Activated naive CD8-positive, alpha-beta T cell treated with anti-CD3 and anti-CD28 coated beads, Interleukin-2, amount 10 ng/mL, durations not matched to agents 7 days and 5 days (primary cell): Measurements from ENCODE around the gene GNPTAB. TPM values are rescaled to one million over a fixed set of nuclear protein-coding genes. Genes with fewer than 3 reads are reported as not detected.
"Not testable (repeated sequence)": the region's sequence is repeated elsewhere in the genome, so short reads cannot be mapped to it uniquely, and the experiment has no call there.

Source experiments
- ATAC-seq: fragments of 150-1000 bp; cut with Tn5 transposase; one replicate; pipeline ENCODE4 v1.10.0; 2021; ENCODE audit warnings: low read depth, moderate library complexity
- POLR2A ChIA-PET: fragments of 350-600 bp; sonication (Branson Sonifier 250); formaldehyde crosslinking; loops from one replicate; lab custom pipeline; 2021; ENCODE audit warnings: antibody characterized with exemption; lab: Charles Lee
- DNase-seq: peaks from one replicate; pipeline ENCODE4 v3.0.0; 2021
- H3K27ac Mint-ChIP-seq: one replicate; pipeline ENCODE4 v1.8.0; 2022; ENCODE audit warnings: mild to moderate bottlenecking, mixed read lengths
- H3K27me3 Mint-ChIP-seq: one replicate; pipeline ENCODE4 v1.8.0; 2022; ENCODE audit warnings: mild to moderate bottlenecking, moderate library complexity, mixed read lengths
- H3K36me3 Mint-ChIP-seq: one replicate; pipeline ENCODE4 v1.8.0; 2021; ENCODE audit warnings: mild to moderate bottlenecking, mixed read lengths
- H3K4me1 Mint-ChIP-seq: one replicate; pipeline ENCODE4 v1.8.0; 2021; ENCODE audit warnings: mixed read lengths
- H3K4me3 Mint-ChIP-seq: one replicate; pipeline ENCODE4 v1.8.0; 2022; ENCODE audit warnings: mild to moderate bottlenecking, moderate library complexity, mixed read lengths
- H3K9me3 Mint-ChIP-seq: one replicate; pipeline ENCODE4 v1.8.0; 2021; ENCODE audit warnings: mixed read lengths
- total RNA-seq, 2 experiments: library from RNA; stranded (reverse); gene quantifications; one replicate each; pipeline ENCODE4 v1.2.3, GENCODE V29; 2021

GNPTAB gene
- total RNA-seq, 2 experiments from 2014 or later: 89.5 to 91.1 TPM

- Mint-ChIP-seq H3K4me3 (peak overlapping the region; percentile 68), H3K36me3 (no peaks in the 10 kb centered on the region), H3K9me3 (no peaks in the 10 kb centered on the region), H3K4me1 (peaks cover 12% of the 10 kb centered on the region), H3K27me3 (peaks cover 5% of the 10 kb centered on the region), H3K27ac (peak overlapping the region; percentile 84)
- DNase-seq (no peak), ATAC-seq (peak; percentile 32)
- POLR2A ChIA-PET: interaction anchor here (0.8 to 2.2 kb wide), 5 partner anchors 9 to 432 kb away, joined by 3 to 7 read pairs (median 4); partner anchors contain the start of genes ARL1, DRAM1 and GNPTAB
These were observed 8.8 kb upstream of the GNPTAB start for GRCh38 chr12:101839324-101840283.

- peak overlapping the region; percentile 84 for H3K27ac Mint-ChIP-seq
- peaks cover 5% of the 10 kb centered on the region for H3K27me3 Mint-ChIP-seq
- H3K9me3 Mint-ChIP-seq: no peaks in the 10 kb centered on the region
- no peaks in the 10 kb centered on the region for H3K36me3 Mint-ChIP-seq
- POLR2A ChIA-PET: interaction anchor here (0.6 to 1.1 kb wide), 6 partner anchors 10 to 67 kb away, joined by 3 to 8 read pairs (median 4); partner anchors contain the start of gene DRAM1
- DNase-seq: no peak
- H3K4me3 Mint-ChIP-seq: peak overlapping the region; percentile 68
- peaks cover 12% of the 10 kb centered on the region for H3K4me1 Mint-ChIP-seq
- ATAC-seq: peak; percentile 68
These were observed 8.0 kb upstream of the GNPTAB start for GRCh38 chr12:101838628-101839323.

GRCh38 chr12:101832030-101832429 lies 1.3 kb upstream of the GNPTAB start:
- Mint-ChIP-seq H3K9me3 (no peaks in the 10 kb centered on the region), H3K4me3 (no peak overlapping the region), H3K4me1 (peaks cover 29% of the 10 kb centered on the region), H3K27me3 (no peaks in the 10 kb centered on the region), H3K27ac (peak overlapping the region; percentile 25), H3K36me3 (peaks cover 13% of the 10 kb centered on the region)
- POLR2A ChIA-PET: no interaction called here
- ATAC-seq (no peak), DNase-seq (no peak)

GRCh38 chr12:101829639-101830366 lies 956 bp downstream of the GNPTAB start:
- Mint-ChIP-seq H3K4me3 (peak overlapping the region; percentile 100), H3K36me3 (peaks cover 13% of the 10 kb centered on the region), H3K4me1 (peaks cover 46% of the 10 kb centered on the region), H3K9me3 (no peaks in the 10 kb centered on the region), H3K27ac (peak overlapping the region; percentile 97), H3K27me3 (no peaks in the 10 kb centered on the region)
- POLR2A ChIA-PET: interaction anchor here (0.6 to 6.5 kb wide), 9 partner anchors 9 to 78 kb away, joined by 3 to 85 read pairs (median 5); no protein-coding TSS in a partner anchor
- ATAC-seq (no peak), DNase-seq (no peak)

GRCh38 chr12:101828463-101829196 lies 2.1 kb downstream of the GNPTAB start:
- DNase-seq: no peak
- Mint-ChIP-seq H3K9me3 (no peaks in the 10 kb centered on the region), H3K4me1 (peaks cover 50% of the 10 kb centered on the region), H3K27ac (peak overlapping the region; percentile 97), H3K36me3 (peaks cover 13% of the 10 kb centered on the region), H3K27me3 (no peaks in the 10 kb centered on the region), H3K4me3 (peak overlapping the region; percentile 100)
- no peak for ATAC-seq
- POLR2A ChIA-PET: interaction anchor here (0.6 to 6.5 kb wide), 5 partner anchors 10 to 54 kb away, joined by 3 to 85 read pairs (median 5); no protein-coding TSS in a partner anchor

- POLR2A ChIA-PET: interaction anchor here (0.7 to 6.5 kb wide), 3 partner anchors 12 to 42 kb away, joined by 3 to 85 read pairs (median 3); no protein-coding TSS in a partner anchor
- DNase-seq (no peak), ATAC-seq (no peak)
- Mint-ChIP-seq H3K9me3 (no peaks in the 10 kb centered on the region), H3K36me3 (peaks cover 15% of the 10 kb centered on the region), H3K4me1 (peaks cover 57% of the 10 kb centered on the region), H3K27ac (peak overlapping the region; percentile 24), H3K4me3 (peak overlapping the region; percentile 25), H3K27me3 (no peaks in the 10 kb centered on the region)
These were observed 3.9 kb downstream of the GNPTAB start for GRCh38 chr12:101826766-101827368.

GRCh38 chr12:101824831-101825230 lies 5.9 kb downstream of the GNPTAB start:
- Mint-ChIP-seq H3K4me3 (peak overlapping the region; percentile 69), H3K27me3 (no peaks in the 10 kb centered on the region), H3K4me1 (peaks cover 62% of the 10 kb centered on the region), H3K9me3 (no peaks in the 10 kb centered on the region), H3K27ac (peak overlapping the region; percentile 80), H3K36me3 (peaks cover 23% of the 10 kb centered on the region)
- ATAC-seq: no peak
- POLR2A ChIA-PET: interaction anchor here (1.5 to 1.9 kb wide), 2 partner anchors 27 to 31 kb away, joined by 3 to 19 read pairs; no protein-coding TSS in a partner anchor
- no peak for DNase-seq

GRCh38 chr12:101823891-101824290 lies 6.9 kb downstream of the GNPTAB start:
- no peaks in the 10 kb centered on the region for H3K27me3 Mint-ChIP-seq
- peaks cover 65% of the 10 kb centered on the region for H3K4me1 Mint-ChIP-seq
- DNase-seq (peak; percentile 51), ATAC-seq (peak; percentile 97)
- peaks cover 28% of the 10 kb centered on the region for H3K36me3 Mint-ChIP-seq
- POLR2A ChIA-PET: interaction anchor here (0.7 to 1.9 kb wide), 5 partner anchors 9 to 43 kb away, joined by 3 to 19 read pairs (median 3); no protein-coding TSS in a partner anchor
- H3K9me3 Mint-ChIP-seq: peaks cover 2% of the 10 kb centered on the region
- peak overlapping the region; percentile 78 for H3K27ac Mint-ChIP-seq
- H3K4me3 Mint-ChIP-seq: peak overlapping the region; percentile 71

- H3K27me3 Mint-ChIP-seq: no peaks in the 10 kb centered on the region
- peaks cover 32% of the 10 kb centered on the region for H3K36me3 Mint-ChIP-seq
- ATAC-seq: no peak
- H3K27ac Mint-ChIP-seq: peak overlapping the region; percentile 75
- no peak for DNase-seq
- H3K9me3 Mint-ChIP-seq: peaks cover 4% of the 10 kb centered on the region
- peaks cover 60% of the 10 kb centered on the region for H3K4me1 Mint-ChIP-seq
- POLR2A ChIA-PET: interaction anchor here (0.8 to 1.9 kb wide), 2 partner anchors 12 to 29 kb away, joined by 3 to 19 read pairs; no protein-coding TSS in a partner anchor
- H3K4me3 Mint-ChIP-seq: peak overlapping the region; percentile 46
These were observed 7.7 kb downstream of the GNPTAB start for GRCh38 chr12:101823039-101823438.

- Mint-ChIP-seq H3K27me3 (no peaks in the 10 kb centered on the region), H3K4me3 (peak overlapping the region; percentile 55), H3K27ac (peak overlapping the region; percentile 63), H3K9me3 (peaks cover 16% of the 10 kb centered on the region), H3K36me3 (peaks cover 44% of the 10 kb centered on the region), H3K4me1 (peaks cover 50% of the 10 kb centered on the region)
- DNase-seq (no peak), ATAC-seq (no peak)
- POLR2A ChIA-PET: no interaction called here
These were observed 11.3 kb downstream of the GNPTAB start for GRCh38 chr12:101819467-101819866.

GRCh38 chr12:101818689-101819088 lies 12.1 kb downstream of the GNPTAB start:
- POLR2A ChIA-PET, ATAC-seq, H3K27me3 Mint-ChIP-seq, DNase-seq, H3K4me3 Mint-ChIP-seq, H3K27ac Mint-ChIP-seq: not testable (repeated sequence)
- H3K9me3 Mint-ChIP-seq: peaks cover 16% of the 10 kb centered on the region
- peaks cover 47% of the 10 kb centered on the region for H3K4me1 Mint-ChIP-seq
- peaks cover 44% of the 10 kb centered on the region for H3K36me3 Mint-ChIP-seq
